Adrenal gland (tissue), 12 donors: ENCODE data around the gene SLC9A3. TPM values are rescaled to one million over a fixed set of nuclear protein-coding genes. Genes with fewer than 3 reads are reported as not detected.
A peak's percentile ranks its signal among the peaks of the same experiment; 100 is the strongest.

ENCODE experiments used
- DNase-seq, 7 donors: peaks; one replicate each; pipeline ENCODE4 v3.0.0-alpha.2; 2019 to 2020
- H3K27ac ChIP-seq, 5 donors: fragments of 200-600 bp; sonication (generic) in 4 of 5; 1 replicate in 3 of 5; 2 replicates in 2 of 5; pipeline versions ENCODE4 v1.5.1 to v1.8.0; 2016 to 2020; ENCODE audit warnings: mild to moderate bottlenecking in 1 of 5
- H3K27me3 ChIP-seq: fragments of 200-600 bp; 2 replicates; pipeline ENCODE4 v1.8.0; 2021
- H3K36me3 ChIP-seq, 2 donors: fragments of 200-600 bp; replicated peaks in 1 of 2; 1 replicate in 1 of 2; 2 replicates in 1 of 2; pipeline versions ENCODE4 v1.5.1 to v1.8.0; 2018 to 2022
- H3K4me1 ChIP-seq, 2 donors: fragments of 200-600 bp; replicated peaks in 1 of 2; 1 replicate in 1 of 2; 2 replicates in 1 of 2; pipeline versions ENCODE4 v1.5.1 to v1.8.0; 2018 to 2021
- H3K4me3 ChIP-seq, 4 donors: fragments of 200-600 bp; sonication (generic) in 3 of 4; one replicate each; pipeline ENCODE4 v1.5.1; 2016 to 2018
- H3K9me3 ChIP-seq, 3 donors: fragments of 200-600 bp; sonication (generic) in 1 of 3; replicated peaks in 1 of 3; 1 replicate in 2 of 3; 2 replicates in 1 of 3; pipeline versions ENCODE4 v1.5.1 to v1.8.0; 2016 to 2021
- POLR2A ChIP-seq, 2 donors: fragments of 450-650 bp; IDR thresholded peaks; one replicate each; pipeline ENCODE4 v1.6.1; 2017; ENCODE audit warnings: antibody characterized with exemption in 2 of 2, mild to moderate bottlenecking in 2 of 2, moderate library complexity in 1 of 2
- WGBS, 4 donors: extraction: QIAGEN DNeasy Blood & Tissue Kit in 2 of 4; methylation state at CpG; one replicate each; pipeline versions ENCODE4 v1.1.5 to v1.1.7; 2013 to 2017; 5-methylcytosine and 5-hydroxymethylcytosine counted together
- intact Hi-C, 2 donors: fragments of 100-400 bp; cut with DNase I; formaldehyde crosslinking; loops; one replicate each; pipeline versions ENCODE4 v1.14.1 to v1.15.0; 2022 to 2023
- polyA plus RNA-seq, 3 donors: library from polyadenylated mRNA; stranded (reverse); fragments of 200-250 nt in 2 of 3; fragments of 350-450 nt in 1 of 3; fragmentation: Illumina TruSeq in 1 of 3; extraction: RNeasy Lipid Tissue Mini Kit (QIAGEN cat#74804) in 1 of 3; gene quantifications; one replicate each; pipeline ENCODE4 v1.2.3, GENCODE V29; 2013 to 2014
- total RNA-seq, 9 donors: library from RNA; depleted of rRNA in 4 of 9; stranded (reverse); fragments of >200 nt in 4 of 9; fragments of 120-200 nt in 1 of 9; fragmentation: NEBNext Ultra II Directional in 1 of 9; extraction: Animal tissue kit (Norgen Biotek cat#: 25700) in 1 of 9; gene quantifications; one replicate each; pipeline versions ENCODE4 v1.1.0 to v1.2.4, GENCODE V29; 2013 to 2023
- TF ChIP-seq, protein P1 (sequence below), 6 experiments: fragments of 450-650 bp in 4 of 6; fragments of 200-600 bp in 2 of 6; sonication (generic) in 1 of 6; IDR thresholded peaks; 1 replicate in 5 of 6; 2 replicates in 1 of 6; pipeline versions ENCODE4 v1.5.1 to v1.8.0; 2016 to 2021; ENCODE audit warnings: antibody characterized with exemption in 6 of 6, mild to moderate bottlenecking in 2 of 6, moderate library complexity in 1 of 6
- donor health status: healthy with polysubstance abuse.
- donor health status: Bipolar disorder and iron deficiency.
- donor health status: DM: yes; HTN: yes; CAD: no.
- donor health status: DM: no; HTN: no; CAD: no.
- donor health status: DM: no; HTN: no; CAD: no.
- donor health status: DM: yes; HTN: yes; CAD: no.

SLC9A3 gene
- total and polyA plus RNA-seq, 12 donors = 0.83 to 5.5 (median 1.7) TPM

DNA sequence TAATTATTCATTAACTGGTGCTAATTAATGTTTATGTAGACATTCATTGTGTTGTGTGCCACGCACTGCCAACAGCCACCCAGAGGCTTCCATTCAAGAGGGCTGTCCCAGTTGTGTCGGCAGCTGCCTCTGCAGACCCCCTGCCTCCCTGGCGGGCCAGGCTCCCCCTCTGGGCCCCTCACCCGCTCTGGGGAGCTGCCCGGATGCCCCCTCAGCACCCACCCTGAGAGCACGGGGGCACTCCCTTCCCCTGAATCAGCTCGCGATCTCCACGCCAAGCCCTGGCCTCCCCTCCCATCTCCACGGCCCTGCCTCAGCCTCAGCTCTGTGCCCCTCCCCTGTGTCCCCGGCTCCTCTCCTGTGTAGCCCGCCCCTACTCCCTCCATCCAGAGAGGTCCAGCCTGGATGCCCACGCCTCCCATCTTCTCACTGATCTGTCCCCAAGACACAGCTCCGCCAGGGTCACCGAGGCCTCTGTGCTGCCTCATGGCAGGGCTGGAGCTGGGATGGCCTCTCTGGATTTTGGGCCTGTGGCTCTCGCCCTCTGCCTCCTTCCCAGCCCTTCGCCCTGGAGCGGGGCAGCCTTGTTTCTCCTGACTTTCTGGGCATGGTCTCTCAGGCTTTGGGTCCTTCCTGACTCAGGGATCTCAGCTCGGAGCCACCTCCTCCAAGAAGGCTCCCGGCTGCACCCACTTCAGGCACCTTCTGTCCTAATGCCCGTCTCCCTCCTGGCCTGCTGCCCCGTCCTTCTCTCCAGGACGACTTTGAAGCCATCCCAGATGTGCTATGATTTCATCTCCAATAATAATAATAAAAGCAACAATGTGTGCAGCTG is 16.0 kb upstream of the SLC9A3 start:
- TF ChIP-seq POLR2A (IDR thresholded peaks at IDR 0.05) = no peak
- TF ChIP-seq, protein P1, sequence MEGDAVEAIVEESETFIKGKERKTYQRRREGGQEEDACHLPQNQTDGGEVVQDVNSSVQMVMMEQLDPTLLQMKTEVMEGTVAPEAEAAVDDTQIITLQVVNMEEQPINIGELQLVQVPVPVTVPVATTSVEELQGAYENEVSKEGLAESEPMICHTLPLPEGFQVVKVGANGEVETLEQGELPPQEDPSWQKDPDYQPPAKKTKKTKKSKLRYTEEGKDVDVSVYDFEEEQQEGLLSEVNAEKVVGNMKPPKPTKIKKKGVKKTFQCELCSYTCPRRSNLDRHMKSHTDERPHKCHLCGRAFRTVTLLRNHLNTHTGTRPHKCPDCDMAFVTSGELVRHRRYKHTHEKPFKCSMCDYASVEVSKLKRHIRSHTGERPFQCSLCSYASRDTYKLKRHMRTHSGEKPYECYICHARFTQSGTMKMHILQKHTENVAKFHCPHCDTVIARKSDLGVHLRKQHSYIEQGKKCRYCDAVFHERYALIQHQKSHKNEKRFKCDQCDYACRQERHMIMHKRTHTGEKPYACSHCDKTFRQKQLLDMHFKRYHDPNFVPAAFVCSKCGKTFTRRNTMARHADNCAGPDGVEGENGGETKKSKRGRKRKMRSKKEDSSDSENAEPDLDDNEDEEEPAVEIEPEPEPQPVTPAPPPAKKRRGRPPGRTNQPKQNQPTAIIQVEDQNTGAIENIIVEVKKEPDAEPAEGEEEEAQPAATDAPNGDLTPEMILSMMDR (IDR thresholded peaks at IDR 0.05) = no peak
- peak in 2 of 7 donors; percentile 5 to 8 for DNase-seq
- H3K27me3 ChIP-seq = peaks cover 30% of the 10 kb centered on the region
- H3K4me1 ChIP-seq = no peaks in the 10 kb centered on the region
- WGBS, 4 donors = 58 to 63% (median 59%) methylated on average over 15 to 23 of the region's 23 CpGs
- H3K9me3 ChIP-seq = no peaks in the 10 kb centered on the region
- intact Hi-C loops = no loop called here
- no peak overlapping the region for H3K27ac ChIP-seq
- H3K36me3 ChIP-seq = no peaks in the 10 kb centered on the region
- no peak overlapping the region for H3K4me3 ChIP-seq

DNA sequence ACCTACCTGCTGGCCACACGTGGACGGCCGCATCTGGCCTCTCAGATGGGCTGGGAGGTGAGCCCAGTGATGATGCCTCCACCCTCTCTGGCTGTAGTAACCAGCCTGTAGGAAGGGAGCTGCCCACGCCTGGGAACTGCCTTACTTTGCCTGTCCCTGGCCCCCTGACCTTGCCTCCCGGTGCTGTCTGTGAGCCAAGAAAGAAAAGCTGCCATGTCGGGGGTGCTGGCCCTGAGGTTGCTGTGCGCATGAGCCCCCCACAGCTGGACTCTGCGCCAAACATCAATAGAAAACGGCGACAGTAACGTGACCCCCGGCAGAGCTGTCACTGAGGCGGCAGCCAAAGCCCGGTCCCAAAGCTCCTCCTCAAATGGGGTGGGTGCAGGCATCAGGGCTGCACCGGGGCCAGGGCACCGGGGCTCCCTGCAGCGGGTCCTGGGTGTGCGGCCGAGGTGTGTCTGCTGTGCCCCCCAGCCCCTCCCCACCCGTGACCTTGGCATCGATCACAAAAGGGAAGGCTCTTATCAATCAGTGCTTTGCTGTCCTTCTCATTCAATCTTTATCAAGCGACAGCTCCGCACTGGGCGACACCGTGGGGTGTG is 15.3 kb upstream of the SLC9A3 start:
- no peaks in the 10 kb centered on the region for H3K36me3 ChIP-seq
- 22 to 33% (median 28%) methylated on average over 9 to 25 of the region's 25 CpGs for WGBS, 4 donors
- no peak overlapping the region for H3K4me3 ChIP-seq
- no peaks in the 10 kb centered on the region for H3K4me1 ChIP-seq
- no peak overlapping the region for H3K27ac ChIP-seq
- H3K9me3 ChIP-seq = no peaks in the 10 kb centered on the region
- peaks cover 38% of the 10 kb centered on the region for H3K27me3 ChIP-seq
- intact Hi-C loops = no loop called here
- DNase-seq = no peak
- TF ChIP-seq, protein P1 (IDR thresholded peaks at IDR 0.05) = no peak
- no peak for TF ChIP-seq POLR2A (IDR thresholded peaks at IDR 0.05)

DNA sequence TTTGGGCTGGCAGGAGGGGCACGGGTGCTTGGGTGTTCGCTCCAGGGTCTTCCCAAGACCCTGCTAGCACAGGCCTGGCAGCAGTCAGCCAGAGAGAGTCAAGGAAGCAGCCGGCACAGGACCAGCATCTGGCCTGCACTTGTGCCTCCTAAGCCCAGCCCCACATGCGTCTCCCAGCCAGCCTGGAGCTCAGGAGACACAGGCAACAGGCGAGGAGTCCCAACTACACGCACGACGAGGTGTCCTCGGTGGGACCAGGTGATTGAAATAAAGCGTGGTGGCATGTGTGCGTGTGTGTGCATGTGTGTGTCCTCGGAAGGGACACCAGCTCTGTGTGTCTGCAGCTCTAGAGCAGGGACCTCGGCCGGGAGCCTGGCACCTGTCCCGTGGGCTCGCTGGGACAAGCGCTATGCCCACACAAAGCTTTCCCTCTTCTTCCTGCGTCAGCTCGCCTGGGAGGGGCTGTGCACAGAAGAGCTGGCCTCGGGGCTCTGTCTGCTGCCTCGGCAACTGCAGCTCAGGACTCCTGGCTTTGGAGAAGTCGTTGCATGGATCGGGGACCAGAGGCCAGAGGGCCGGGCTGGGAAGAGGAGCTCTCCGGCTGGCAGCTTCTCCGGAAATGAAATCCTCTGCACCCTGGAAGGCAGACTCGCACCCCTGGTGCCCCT is 14.7 kb upstream of the SLC9A3 start:
- no peak overlapping the region for H3K27ac ChIP-seq
- 51 to 81% (median 70%) methylated on average over 7 to 27 of the region's 27 CpGs for WGBS, 4 donors

More for the DNA sequence above, 14.7 kb upstream of the SLC9A3 start:
- intact Hi-C loops = no loop called here
- no peak for TF ChIP-seq POLR2A (IDR thresholded peaks at IDR 0.05)
- TF ChIP-seq, protein P1 (IDR thresholded peaks at IDR 0.05) = no peak
- H3K27me3 ChIP-seq = peaks cover 44% of the 10 kb centered on the region
- H3K4me1 ChIP-seq = no peaks in the 10 kb centered on the region
- no peaks in the 10 kb centered on the region for H3K9me3 ChIP-seq
- no peaks in the 10 kb centered on the region for H3K36me3 ChIP-seq
- H3K4me3 ChIP-seq = no peak overlapping the region
- DNase-seq = no peak
